ENCODE data around the gene TMEM82. TPM values are rescaled to one million over a fixed set of nuclear protein-coding genes. Genes with fewer than 3 reads are reported as not detected.

The TMEM82 gene
- total and polyA plus RNA-seq, 9 of the 15 experiments (the other 6 are each of a cell fraction or from before 2014, with no cell fraction given) = not detected

- TF ChIP-seq ZFP36 (IDR thresholded peaks at IDR 0.05; ENCODE audit: low read depth, low read length, partially characterized antibody) (peak; percentile 22), E2F4 (CRISPR knock-in tag; IDR thresholded peaks at IDR 0.05; ENCODE audit: low read depth) (no peak), CREB1 (IDR thresholded peaks at IDR 0.05) (no peak), CREB1 (CRISPR knock-in tag; IDR thresholded peaks at IDR 0.05) (peak; percentile 24; the same call in 1 of the 2 replicates), XRCC5 (IDR thresholded peaks at IDR 0.05; ENCODE audit: low read depth, low read length) (peak; percentile 57; the same call in 1 of the 2 replicates), ZFP1 (CRISPR knock-in tag; IDR thresholded peaks at IDR 0.05) (no peak), ZBTB33 (CRISPR knock-in tag; IDR thresholded peaks at IDR 0.05) (peak; percentile 66; the same call in 1 of the 2 replicates), STAG1 (CRISPR knock-in tag; IDR thresholded peaks at IDR 0.05; ENCODE audit: borderline replicate concordance) (peak; percentile 98), POLR2AphosphoS2 (IDR thresholded peaks at IDR 0.05; ENCODE audit: low read length) (no peak), ZNF785 (CRISPR knock-in tag; IDR thresholded peaks at IDR 0.05) (no peak), RB1 (IDR thresholded peaks at IDR 0.05; ENCODE audit: low read depth) (peak; percentile 83; the same call in 1 of the 2 replicates), DEAF1 (CRISPR knock-in tag; IDR thresholded peaks at IDR 0.05) (peak; percentile 77), REST (IDR thresholded peaks at IDR 0.05; ENCODE audit: borderline replicate concordance) (peak; percentile 86), REST (CRISPR knock-in tag; IDR thresholded peaks at IDR 0.05; ENCODE audit: low read depth) (no peak)
Measured at GRCh38 chr1:15740924-15741850, 1.1 kb upstream of the TMEM82 start (continued).
